Activated naive CD8-positive, alpha-beta T cell (primary cell): ENCODE data around the gene LRRTM4.
"Not testable (repeated sequence)": the region's sequence is repeated elsewhere in the genome, so short reads cannot be mapped to it uniquely, and the experiment has no call there.

ENCODE experiments used
- H3K27ac Mint-ChIP-seq: one replicate; pipeline ENCODE4 v1.8.0; 2021; ENCODE audit warnings: mixed read lengths
- H3K27me3 Mint-ChIP-seq: one replicate; pipeline ENCODE4 v1.8.0; 2021; ENCODE audit warnings: mixed read lengths
- H3K36me3 Mint-ChIP-seq: one replicate; pipeline ENCODE4 v1.8.0; 2021; ENCODE audit warnings: mixed read lengths
- H3K4me1 Mint-ChIP-seq: one replicate; pipeline ENCODE4 v1.8.0; 2021; ENCODE audit warnings: low read depth, mixed read lengths
- H3K4me3 Mint-ChIP-seq: one replicate; pipeline ENCODE4 v1.8.0; 2021; ENCODE audit warnings: mild to moderate bottlenecking, mixed read lengths
- H3K9me3 Mint-ChIP-seq: one replicate; pipeline ENCODE4 v1.8.0; 2021; ENCODE audit warnings: low read depth, mixed read lengths

LRRTM4 gene

GRCh38 chr2:77192811-77193289 lies 329.3 kb downstream of the LRRTM4 start:
- no peaks in the 10 kb centered on the region for H3K36me3 Mint-ChIP-seq
- no peak overlapping the region for H3K27ac Mint-ChIP-seq
- H3K4me1 Mint-ChIP-seq, result no peaks in the 10 kb centered on the region
- peaks cover 5% of the 10 kb centered on the region for H3K9me3 Mint-ChIP-seq
- H3K27me3 Mint-ChIP-seq, result no peaks in the 10 kb centered on the region
- H3K4me3 Mint-ChIP-seq, result no peak overlapping the region

GRCh38 chr2:77191665-77192064 lies 330.5 kb downstream of the LRRTM4 start:
- H3K36me3 Mint-ChIP-seq, result no peaks in the 10 kb centered on the region
- no peak overlapping the region for H3K27ac Mint-ChIP-seq
- H3K4me1 Mint-ChIP-seq, result no peaks in the 10 kb centered on the region
- no peaks in the 10 kb centered on the region for H3K27me3 Mint-ChIP-seq
- H3K4me3 Mint-ChIP-seq, result no peak overlapping the region
- peaks cover 5% of the 10 kb centered on the region for H3K9me3 Mint-ChIP-seq

- Mint-ChIP-seq H3K9me3 (peaks cover 1% of the 10 kb centered on the region), H3K4me1 (no peaks in the 10 kb centered on the region), H3K36me3 (no peaks in the 10 kb centered on the region), H3K4me3 (no peak overlapping the region), H3K27ac (no peak overlapping the region), H3K27me3 (no peaks in the 10 kb centered on the region)
These were observed 331.3 kb downstream of the LRRTM4 start for GRCh38 chr2:77190721-77191346.

GRCh38 chr2:77185052-77185451 lies 337.1 kb downstream of the LRRTM4 start:
- H3K27me3 Mint-ChIP-seq, result no peaks in the 10 kb centered on the region
- no peaks in the 10 kb centered on the region for H3K4me1 Mint-ChIP-seq
- no peak overlapping the region for H3K27ac Mint-ChIP-seq

DNA sequence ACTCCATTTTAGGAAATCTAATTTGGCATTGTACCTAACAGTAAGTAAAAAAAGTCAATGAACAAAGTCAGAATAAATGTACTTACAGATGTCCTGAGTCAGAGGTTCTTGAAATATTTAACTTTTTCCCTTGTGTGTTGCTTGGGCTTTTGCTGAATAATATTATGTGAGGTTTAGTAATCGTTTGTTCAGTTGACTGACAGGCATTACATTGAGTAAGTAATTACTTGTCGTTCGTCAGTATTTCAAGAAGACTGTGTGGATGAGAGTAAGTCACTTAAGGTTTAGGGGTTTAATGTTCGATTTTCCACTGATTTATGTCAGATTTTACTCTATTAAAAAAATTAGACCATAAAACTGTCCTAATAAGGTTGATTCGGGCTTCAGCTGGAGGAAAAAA lies 342.9 kb downstream of the LRRTM4 start:
- no peaks in the 10 kb centered on the region for H3K4me1 Mint-ChIP-seq
- no peak overlapping the region for H3K27ac Mint-ChIP-seq
- H3K36me3 Mint-ChIP-seq, result no peaks in the 10 kb centered on the region
- no peak overlapping the region for H3K4me3 Mint-ChIP-seq
- H3K27me3 Mint-ChIP-seq, result no peaks in the 10 kb centered on the region
- H3K9me3 Mint-ChIP-seq, result peaks cover 20% of the 10 kb centered on the region

More at GRCh38 chr2:77185052-77185451, 337.1 kb downstream of the LRRTM4 start:
- Mint-ChIP-seq H3K36me3 (no peaks in the 10 kb centered on the region), H3K9me3 (peaks cover 10% of the 10 kb centered on the region), H3K4me3 (no peak overlapping the region)

DNA sequence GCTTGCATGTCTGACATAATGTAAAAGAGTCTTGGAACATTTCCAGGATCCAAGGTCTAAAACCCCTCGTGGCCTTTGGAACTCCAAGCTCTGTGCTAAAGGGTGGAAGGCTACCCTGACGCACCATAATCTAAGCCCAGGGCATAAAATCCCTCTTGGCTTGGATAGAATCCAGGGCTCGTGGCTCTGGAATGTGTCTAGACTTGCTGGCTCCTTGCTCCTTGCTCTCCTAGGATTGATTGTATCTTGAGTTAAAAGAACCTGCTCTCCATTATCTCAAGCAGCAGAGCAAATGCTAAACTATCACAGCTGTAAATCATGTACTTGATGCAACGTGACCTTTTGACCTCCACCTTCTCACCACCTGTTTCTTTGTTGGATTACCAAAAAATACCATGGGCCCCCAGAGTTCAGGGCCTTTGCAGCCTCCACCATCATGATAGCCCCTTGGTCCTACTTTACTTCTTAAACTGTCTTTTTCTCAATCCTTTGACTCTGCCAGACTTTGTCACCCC lies 346.9 kb downstream of the LRRTM4 start:
- H3K27me3 Mint-ChIP-seq, H3K4me3 Mint-ChIP-seq, H3K4me1 Mint-ChIP-seq, H3K27ac Mint-ChIP-seq, H3K36me3 Mint-ChIP-seq: not testable (repeated sequence)
- H3K9me3 Mint-ChIP-seq, result peaks cover 15% of the 10 kb centered on the region

- Mint-ChIP-seq H3K27me3 (no peaks in the 10 kb centered on the region), H3K9me3 (peaks cover 7% of the 10 kb centered on the region), H3K4me1 (no peaks in the 10 kb centered on the region), H3K4me3 (no peak overlapping the region), H3K36me3 (no peaks in the 10 kb centered on the region), H3K27ac (no peak overlapping the region)
These were observed 352.8 kb downstream of the LRRTM4 start for GRCh38 chr2:77169426-77169825.

DNA sequence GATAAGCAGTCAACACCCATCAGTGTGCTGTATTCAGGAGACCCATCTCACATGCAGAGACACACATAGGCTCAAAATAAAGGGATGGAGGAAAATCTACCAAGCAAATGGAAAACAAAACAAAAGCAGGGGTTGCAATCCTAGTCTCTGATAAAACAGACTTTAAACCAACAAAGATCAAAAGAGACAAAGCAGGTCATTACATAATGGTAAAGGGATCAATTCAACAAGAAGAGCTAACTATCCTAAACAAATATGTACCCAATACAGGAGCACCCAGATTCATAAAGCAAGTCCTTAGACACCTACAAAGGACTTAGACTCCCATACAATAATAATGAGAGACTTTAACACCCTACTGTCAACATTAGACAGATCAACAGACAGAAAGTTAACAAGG lies 358.2 kb downstream of the LRRTM4 start:
- not testable (repeated sequence) for H3K36me3 Mint-ChIP-seq, H3K4me1 Mint-ChIP-seq, H3K27ac Mint-ChIP-seq, H3K27me3 Mint-ChIP-seq, H3K4me3 Mint-ChIP-seq, H3K9me3 Mint-ChIP-seq

- no peaks in the 10 kb centered on the region for H3K36me3 Mint-ChIP-seq
- no peaks in the 10 kb centered on the region for H3K9me3 Mint-ChIP-seq
- H3K4me1 Mint-ChIP-seq, result no peaks in the 10 kb centered on the region
- no peaks in the 10 kb centered on the region for H3K27me3 Mint-ChIP-seq
- H3K4me3 Mint-ChIP-seq, result no peak overlapping the region
- H3K27ac Mint-ChIP-seq, result no peak overlapping the region
These were observed 361.2 kb downstream of the LRRTM4 start for GRCh38 chr2:77161009-77161408.

- H3K36me3 Mint-ChIP-seq, result no peaks in the 10 kb centered on the region
- no peaks in the 10 kb centered on the region for H3K4me1 Mint-ChIP-seq
- H3K4me3 Mint-ChIP-seq, result no peak overlapping the region
- no peaks in the 10 kb centered on the region for H3K27me3 Mint-ChIP-seq
- H3K27ac Mint-ChIP-seq, result no peak overlapping the region
- H3K9me3 Mint-ChIP-seq, result peaks cover under 1% of the 10 kb centered on the region
These were observed 365.6 kb downstream of the LRRTM4 start for GRCh38 chr2:77156599-77156998.

DNA sequence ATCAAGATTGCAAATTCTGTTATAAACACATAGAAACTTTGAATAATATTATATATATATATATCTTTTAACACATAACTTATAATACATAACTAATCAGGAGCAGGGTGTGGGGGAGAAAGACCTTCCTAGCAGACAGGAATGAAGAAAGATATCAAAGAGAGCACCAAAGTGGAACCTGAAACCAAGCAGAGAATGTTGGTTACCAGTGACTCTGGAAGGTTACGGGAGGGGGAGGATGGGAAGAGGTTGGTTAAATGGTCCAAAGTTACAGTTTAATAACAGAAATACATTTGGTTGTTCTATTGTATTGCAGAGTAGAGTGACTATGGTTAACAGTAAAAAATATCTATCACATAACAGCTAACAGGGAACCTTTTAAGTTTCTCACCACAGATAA lies 366.7 kb downstream of the LRRTM4 start:
- no peak overlapping the region for H3K4me3 Mint-ChIP-seq
- H3K9me3 Mint-ChIP-seq, result peaks cover 10% of the 10 kb centered on the region
- no peaks in the 10 kb centered on the region for H3K36me3 Mint-ChIP-seq
- no peaks in the 10 kb centered on the region for H3K27me3 Mint-ChIP-seq
- no peak overlapping the region for H3K27ac Mint-ChIP-seq
- H3K4me1 Mint-ChIP-seq, result no peaks in the 10 kb centered on the region

DNA sequence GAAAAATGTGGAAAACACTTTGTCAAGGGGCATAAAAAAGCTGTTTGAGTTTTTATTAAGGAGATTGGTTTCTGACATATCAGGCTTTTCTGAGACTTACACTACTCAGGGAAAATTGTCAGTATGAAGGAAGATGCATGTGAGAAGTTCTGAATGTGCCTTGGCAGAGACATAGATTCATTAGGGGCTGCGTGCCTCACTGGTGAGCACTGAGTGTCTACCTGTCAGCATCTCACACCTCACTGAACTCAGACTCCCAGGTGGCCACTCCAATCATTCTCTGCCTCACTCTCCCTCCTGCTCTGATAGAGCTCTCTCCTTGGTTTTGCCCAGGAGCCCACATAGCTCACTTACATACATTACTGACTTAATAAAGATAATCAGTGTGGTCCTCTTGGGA lies 372.6 kb downstream of the LRRTM4 start:
- Mint-ChIP-seq H3K9me3 (peaks cover 22% of the 10 kb centered on the region), H3K4me1 (no peaks in the 10 kb centered on the region), H3K27ac (no peak overlapping the region), H3K27me3 (no peaks in the 10 kb centered on the region), H3K4me3 (no peak overlapping the region), H3K36me3 (no peaks in the 10 kb centered on the region)

DNA sequence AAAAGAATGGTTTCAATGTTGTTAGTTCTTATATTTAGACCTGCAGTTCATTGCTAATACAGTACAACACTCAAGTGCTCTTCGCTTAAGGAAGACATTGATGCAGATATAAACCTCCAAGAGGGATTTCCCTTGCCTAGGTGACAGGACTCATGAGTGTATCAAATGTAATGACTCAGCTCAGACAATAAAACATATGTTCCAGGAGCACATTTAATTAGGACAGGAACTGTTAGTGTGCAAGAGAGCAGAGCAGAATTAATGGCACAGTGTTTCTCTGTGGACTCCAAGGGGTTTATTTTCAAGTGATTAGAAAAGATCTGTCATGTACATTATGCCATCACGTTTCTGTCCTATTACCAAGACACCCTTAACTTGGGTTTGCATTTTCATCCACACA lies 375.0 kb downstream of the LRRTM4 start:
- H3K27me3 Mint-ChIP-seq, result no peaks in the 10 kb centered on the region
- H3K4me1 Mint-ChIP-seq, result no peaks in the 10 kb centered on the region
- no peak overlapping the region for H3K4me3 Mint-ChIP-seq
- no peaks in the 10 kb centered on the region for H3K36me3 Mint-ChIP-seq
- H3K9me3 Mint-ChIP-seq, result peaks cover 22% of the 10 kb centered on the region
- no peak overlapping the region for H3K27ac Mint-ChIP-seq

DNA sequence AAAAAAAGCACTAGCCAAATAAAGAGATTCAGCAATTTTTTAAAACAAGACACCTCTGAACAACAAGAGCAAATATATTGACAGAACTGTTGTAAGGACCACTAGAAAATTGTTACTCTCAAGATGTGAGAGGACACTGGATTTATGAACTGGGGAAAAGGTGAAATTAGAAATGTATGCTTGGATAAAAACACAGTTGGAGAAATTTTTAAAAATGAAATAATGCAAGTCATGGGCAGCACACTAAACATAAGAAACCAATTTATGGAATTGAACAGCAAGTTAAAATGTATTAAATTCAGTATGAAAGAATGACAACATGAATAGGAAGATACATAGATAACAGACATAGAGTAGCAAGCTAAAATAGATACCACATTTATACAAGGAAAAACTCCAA lies 377.4 kb downstream of the LRRTM4 start:
- Mint-ChIP-seq H3K4me3 (no peak overlapping the region), H3K9me3 (peaks cover 12% of the 10 kb centered on the region), H3K27me3 (no peaks in the 10 kb centered on the region)

GRCh38 chr2:77142141-77142540 lies 380.0 kb downstream of the LRRTM4 start:
- no peaks in the 10 kb centered on the region for H3K27me3 Mint-ChIP-seq
- no peaks in the 10 kb centered on the region for H3K36me3 Mint-ChIP-seq
- peaks cover 8% of the 10 kb centered on the region for H3K9me3 Mint-ChIP-seq
- no peak overlapping the region for H3K4me3 Mint-ChIP-seq
- no peak overlapping the region for H3K27ac Mint-ChIP-seq
- H3K4me1 Mint-ChIP-seq, result no peaks in the 10 kb centered on the region

More for the DNA sequence above, 377.4 kb downstream of the LRRTM4 start:
- H3K4me1 Mint-ChIP-seq, result no peaks in the 10 kb centered on the region
- H3K27ac Mint-ChIP-seq, result no peak overlapping the region
- H3K36me3 Mint-ChIP-seq, result no peaks in the 10 kb centered on the region

DNA sequence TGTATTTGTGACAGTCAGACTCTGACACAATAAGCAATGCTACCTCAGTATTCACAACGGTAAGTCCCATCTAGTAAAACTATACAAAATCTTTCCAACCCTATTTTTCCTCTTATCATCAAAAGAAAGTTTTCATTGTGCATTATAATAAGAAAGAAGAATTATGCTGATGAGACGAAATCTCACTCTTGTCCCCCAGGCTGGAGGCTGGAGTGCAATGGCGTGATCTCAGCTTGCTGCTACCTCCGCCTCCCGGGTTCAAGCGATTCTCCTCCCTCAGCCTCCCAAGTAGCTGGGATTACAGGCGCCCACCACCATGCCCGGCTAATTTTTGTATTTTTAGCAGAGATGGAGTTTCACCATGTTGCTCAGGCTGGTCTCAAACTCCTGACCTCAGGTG lies 393.7 kb downstream of the LRRTM4 start:
- not testable (repeated sequence) for H3K4me1 Mint-ChIP-seq, H3K27ac Mint-ChIP-seq, H3K4me3 Mint-ChIP-seq, H3K9me3 Mint-ChIP-seq, H3K36me3 Mint-ChIP-seq, H3K27me3 Mint-ChIP-seq
